ENCODE data around the gene USP34. TPM values are rescaled to one million over a fixed set of nuclear protein-coding genes. Genes with fewer than 3 reads are reported as not detected.
"Not testable (repeated sequence)": the region's sequence is repeated elsewhere in the genome, so short reads cannot be mapped to it uniquely, and the experiment has no call there.

Gene USP34
- total RNA-seq, 1 donor from 2014 or later, result 107 TPM

DNA sequence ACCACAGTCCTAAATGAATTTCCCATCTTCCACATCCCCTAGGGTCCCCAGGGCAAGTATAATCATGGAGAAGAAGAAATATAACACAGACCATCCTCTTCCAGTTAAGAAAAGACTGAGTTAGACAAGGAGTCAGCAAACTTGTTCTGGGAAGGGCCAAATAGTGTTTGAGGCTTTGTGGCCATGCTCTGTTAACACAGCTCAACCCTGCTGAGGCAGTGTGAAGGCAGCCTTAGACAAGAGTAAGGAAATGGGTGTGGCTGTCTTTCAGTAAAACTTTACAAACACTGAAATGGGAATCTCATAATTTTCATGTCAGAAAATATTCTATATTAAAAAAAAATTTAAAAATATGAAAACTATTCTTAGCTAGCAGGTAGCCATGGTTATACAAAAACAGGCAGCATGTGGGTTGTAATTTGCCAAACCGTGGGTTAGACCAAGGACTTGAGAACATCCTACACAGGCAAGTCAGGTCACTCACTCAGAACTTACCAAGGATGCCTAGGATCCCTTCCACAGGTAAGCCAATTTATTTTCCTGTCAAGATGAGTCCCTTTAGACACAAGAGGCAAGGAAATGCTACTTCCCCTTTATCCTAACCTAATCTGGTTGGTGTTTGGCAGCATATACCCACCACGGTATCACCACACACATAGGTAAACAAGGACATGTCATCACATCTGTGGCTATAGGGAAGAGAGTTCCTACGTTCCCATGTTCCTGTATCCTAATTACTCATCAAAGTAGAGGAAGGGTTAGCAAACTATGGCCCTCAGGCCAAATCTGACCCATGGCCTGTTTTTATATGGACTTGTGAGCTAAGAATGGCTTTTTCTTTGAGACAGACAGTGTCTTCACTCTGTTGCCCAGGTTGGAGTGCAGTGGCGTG is 277.0 kb downstream of the USP34 start:
- no peak for DNase-seq (ENCODE audit: low read depth)

- no peak for DNase-seq (ENCODE audit: low read depth)
Measured at GRCh38 chr2:61187085-61187484, 283.8 kb downstream of the USP34 start.

- DNase-seq (ENCODE audit: low read depth), result no peak
Measured at GRCh38 chr2:61185231-61185728, 285.6 kb downstream of the USP34 start.

DNA sequence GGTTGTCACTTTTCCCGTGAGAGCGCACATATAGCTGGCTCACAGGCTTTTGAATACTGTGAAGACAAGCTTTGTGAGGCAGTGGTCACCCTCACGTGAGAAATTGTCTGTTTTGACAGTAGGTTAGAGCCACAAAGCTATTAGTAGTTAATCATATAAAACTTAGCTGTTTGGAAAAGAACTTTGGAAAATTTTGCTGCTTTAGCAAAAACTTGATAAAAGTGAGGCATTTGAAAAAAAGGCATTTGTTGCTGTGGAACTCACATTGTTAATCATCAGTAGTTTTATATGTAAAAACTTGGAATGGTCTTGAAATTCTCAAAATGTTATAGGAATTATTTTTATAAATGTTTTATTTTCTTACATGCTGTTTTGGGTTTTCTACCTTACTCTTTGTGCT is 286.6 kb downstream of the USP34 start:
- DNase-seq (ENCODE audit: low read depth), result no peak

- DNase-seq (ENCODE audit: low read depth), result no peak
Measured at GRCh38 chr2:61183795-61184194, 287.1 kb downstream of the USP34 start.

DNA sequence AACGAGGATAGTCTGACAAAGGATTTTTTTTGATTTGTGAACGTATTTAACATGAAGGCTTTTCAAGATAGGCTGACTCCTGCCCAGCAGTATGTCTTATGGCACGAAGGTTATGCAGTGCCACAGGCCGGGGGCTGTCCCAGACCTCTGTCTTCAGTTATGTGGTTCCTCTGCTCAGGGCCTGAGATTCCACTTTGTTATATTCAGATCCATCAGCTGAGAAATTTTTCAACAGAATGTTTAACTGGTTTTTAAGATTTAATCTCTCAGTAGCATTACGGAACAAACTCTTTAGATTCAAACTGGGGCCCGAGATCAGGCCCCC is 288.9 kb downstream of the USP34 start:
- no peak for DNase-seq (ENCODE audit: low read depth)

DNA sequence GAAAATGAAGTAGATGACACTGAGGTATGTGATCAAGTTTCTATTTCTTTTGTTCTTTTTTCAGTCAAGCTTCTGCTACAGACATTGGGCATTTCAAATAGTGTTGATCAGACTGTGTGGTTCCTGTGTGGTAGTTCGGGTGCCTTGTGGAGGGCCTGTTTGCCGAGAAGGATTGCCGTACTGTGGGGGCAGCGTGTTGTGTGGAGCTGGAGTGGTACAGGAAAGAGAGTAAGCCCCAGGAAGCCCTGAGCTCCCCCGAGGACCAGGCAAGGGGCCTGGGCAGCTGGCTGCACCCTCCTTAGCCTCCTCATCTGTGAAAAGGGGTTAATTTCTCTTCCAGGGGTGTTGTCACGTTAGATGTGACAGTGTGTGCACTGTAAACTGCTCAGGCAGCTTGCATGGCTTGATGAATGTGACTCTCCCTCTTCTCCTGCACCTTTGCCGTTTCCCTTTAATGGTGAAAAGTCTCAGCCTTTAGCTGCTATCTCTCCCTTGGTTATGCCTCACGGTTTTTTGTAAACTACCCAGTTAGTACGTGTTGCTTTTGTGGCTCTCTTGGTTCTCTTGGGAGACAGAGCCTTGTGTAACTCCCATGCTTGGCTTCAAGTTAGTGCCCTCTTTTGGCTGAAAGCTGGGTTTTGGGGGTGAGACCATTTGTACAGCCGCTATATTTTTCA is 289.4 kb downstream of the USP34 start:
- no peak for DNase-seq (ENCODE audit: low read depth)

DNA sequence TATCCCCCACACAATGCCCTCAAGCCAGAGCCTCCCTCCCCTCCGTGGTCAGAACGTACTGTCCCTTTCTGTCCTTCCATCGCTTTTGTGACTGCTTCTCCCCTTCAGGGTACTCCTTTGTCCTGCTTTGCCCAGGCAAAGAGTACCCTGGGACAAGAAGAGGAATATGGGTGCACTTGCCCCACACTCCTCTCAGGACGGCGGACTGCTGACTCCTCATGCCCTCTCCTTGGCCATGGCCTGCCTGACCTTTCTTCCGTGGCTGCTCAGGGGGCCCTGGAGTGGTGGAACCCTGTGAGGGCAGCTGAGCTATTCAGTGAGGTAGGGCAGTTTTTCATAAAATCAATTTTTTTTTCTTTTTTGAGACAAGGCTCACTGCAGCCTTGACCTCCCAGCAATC is 290.2 kb downstream of the USP34 start:
- no peak for DNase-seq (ENCODE audit: low read depth)

DNA sequence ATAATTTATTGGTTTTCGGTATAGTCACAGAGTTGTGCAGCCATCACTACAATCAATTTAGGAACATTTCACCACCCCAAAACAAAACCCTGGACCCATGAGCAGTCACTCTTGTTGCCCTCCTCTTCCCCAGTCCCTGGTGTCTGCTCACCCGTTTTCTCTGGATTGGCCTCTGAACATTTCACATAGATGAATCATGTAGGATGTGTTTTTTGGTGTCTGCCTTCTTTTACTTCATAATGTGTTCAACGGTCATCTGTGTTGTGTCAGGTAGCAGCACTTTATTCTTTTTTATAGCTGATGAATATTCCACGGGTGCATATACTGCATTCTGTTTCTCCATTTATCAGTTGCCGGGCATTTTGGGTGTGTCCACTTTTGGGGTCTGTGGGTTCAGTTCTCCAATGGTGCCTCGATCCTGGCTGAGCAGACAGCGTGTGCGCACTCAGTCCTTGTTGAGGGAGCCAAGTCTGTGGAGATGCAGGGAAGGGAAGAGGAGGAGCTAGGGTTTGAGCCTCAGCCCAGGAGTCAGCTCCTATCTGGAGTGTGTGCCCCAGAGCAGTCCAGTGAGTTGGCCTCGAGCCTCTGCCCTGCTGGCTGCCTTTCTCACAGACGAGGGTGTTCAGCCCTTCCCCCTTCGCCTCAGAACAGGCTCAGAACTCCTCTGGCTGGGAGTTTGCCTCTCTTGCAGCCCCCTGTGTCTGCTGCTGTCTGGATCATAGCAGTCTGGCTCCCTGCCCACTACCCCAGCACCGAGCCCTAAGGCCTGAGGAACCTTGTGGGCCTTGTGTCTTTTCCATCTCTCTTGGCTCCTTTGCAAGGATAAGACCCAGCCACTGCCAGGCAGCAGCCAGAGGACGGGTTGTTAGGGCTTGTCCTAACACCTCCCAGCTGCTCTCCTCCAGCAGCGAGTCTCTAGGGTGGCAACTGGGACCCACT is 290.9 kb downstream of the USP34 start:
- peak; percentile 47 for DNase-seq (ENCODE audit: low read depth)

- peak; percentile 88 for DNase-seq (ENCODE audit: low read depth)
Measured at GRCh38 chr2:61178603-61179545, 292.0 kb downstream of the USP34 start.

DNA sequence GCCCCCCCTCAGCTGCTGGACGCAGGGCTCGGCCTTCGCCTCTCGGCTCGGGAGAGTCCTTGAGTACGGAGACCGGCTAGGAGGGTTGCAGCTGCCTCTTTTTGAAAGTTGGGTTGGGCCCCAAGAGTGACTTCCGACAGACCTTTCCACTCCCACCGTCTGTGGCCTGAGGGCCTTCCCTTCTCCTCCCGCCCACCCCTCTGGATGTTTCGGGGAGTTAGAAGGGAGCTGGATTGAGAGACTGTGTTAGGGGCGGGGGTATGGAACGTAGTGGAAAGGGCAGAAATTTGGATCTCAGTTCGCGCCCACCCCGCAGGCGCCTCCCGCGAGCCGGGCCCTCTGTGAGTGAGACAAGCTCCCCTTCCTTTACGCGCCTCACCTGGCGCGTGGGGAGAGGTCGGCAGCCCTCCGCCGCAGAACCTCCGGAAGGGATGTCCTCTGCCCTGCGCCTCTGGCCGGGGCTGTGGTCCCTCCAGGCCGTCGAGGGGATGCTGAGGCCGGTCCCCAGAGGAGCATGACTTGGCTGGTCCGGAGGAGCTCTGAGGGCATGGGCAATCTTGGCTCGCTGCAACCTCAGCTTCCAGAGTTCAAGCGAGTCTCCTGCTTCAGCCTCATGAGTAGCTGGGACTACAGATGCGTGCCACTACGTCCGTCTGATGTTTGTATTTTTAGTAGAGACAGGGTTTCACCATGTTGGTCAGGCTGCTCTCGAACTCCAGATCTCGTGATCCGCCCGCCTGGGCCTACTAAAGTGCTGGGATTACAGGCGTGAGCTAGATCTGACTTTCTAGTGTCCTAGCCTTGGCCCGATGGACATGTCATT is 292.9 kb downstream of the USP34 start:
- peak; percentile 57 for DNase-seq (ENCODE audit: low read depth)

DNA sequence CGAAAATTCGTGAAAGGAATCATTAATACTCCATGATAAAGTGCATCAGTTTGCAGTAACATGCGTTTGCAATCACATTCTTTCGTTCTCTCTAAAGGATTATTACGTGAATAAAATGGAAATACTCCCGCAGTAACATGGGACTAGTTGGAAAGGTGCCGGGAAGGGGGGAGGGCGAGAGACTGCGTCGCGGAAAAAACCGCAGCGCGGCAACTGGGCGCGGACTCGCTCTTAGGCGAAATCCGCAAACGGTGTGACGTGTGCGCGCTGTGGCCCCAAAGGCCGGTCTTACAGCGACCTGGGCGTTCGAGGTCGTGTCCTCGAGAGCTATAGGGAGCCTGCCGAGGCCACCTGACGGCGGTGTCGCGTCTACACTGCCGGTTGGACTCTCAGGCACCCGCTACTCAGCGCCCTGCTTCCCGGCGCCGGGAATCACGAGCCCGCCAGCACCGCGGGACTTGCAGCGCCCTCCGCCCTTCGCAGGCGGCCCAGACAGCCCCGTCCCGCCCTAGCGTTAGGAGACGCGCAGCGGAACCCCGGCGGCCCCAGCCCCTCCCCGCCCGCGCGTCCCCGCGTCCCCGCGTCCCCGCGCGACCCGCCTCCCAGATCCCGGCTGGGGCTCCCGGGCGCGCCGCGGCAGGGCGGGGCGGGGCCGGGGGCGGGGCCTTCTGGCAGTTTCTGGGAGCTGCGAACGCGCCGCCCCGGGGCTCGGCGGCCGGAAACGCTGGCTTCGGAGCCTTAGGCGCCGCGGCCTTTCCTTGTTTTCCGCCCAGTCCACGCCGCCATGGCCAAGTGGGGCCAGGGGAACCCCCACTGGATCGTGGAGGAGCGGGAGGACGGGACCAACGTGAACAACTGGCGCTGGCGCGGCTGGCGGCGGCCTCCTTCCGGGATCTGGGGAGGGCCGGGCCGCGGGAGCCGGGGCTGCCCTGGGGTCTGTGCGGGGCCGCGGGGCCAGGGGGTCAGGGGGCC is 293.8 kb downstream of the USP34 start:
- DNase-seq (ENCODE audit: low read depth), result peak; percentile 95

DNA sequence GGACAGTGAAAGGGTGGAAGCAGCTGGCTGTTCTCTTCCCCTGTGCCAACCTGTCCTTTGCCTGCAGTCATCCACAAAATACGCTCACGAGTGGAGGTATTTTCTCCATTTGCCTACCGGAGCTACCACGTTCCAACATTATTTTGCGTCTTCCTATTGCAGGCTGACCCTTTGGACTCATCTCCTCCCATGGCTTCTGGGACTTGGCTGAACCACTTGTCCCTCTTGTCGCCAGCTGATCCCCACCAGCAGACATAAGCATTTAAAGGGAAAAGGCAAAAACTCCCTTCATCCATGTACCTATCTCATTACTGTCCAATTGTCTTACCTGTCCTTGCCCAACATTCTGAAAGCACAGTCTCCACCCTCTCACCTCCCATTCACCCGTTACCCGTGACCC is 295.9 kb downstream of the USP34 start:
- no peak for DNase-seq (ENCODE audit: low read depth)

- no peak for DNase-seq (ENCODE audit: low read depth)
Measured at GRCh38 chr2:61173116-61173515, 297.8 kb downstream of the USP34 start.

DNA sequence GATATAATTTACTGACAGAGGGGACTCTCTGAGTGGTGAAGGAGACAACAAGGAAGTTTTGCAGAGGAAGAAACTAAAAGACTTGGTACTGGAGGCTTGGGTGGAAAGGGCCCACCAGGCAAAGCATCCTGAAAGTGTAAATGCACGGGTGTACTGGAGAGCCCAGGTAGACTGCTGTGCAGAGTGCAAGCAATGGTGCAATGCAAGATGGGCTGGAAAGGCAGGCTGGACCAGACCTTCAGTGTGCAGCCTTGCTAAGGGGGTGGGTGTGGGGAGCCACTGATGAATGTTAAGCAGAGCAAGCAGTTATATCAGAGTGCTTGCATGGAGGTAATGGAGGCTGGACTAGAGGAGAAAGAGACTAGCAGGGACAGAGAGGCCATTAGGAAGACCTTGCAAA is 298.2 kb downstream of the USP34 start:
- no peak for DNase-seq (ENCODE audit: low read depth)

GRCh38 chr2:61167579-61167978 is 303.3 kb downstream of the USP34 start:
- no peak for DNase-seq (ENCODE audit: low read depth)

- peak; percentile 53 for DNase-seq (ENCODE audit: low read depth)
Measured at GRCh38 chr2:61165946-61166345, 304.9 kb downstream of the USP34 start.

DNA sequence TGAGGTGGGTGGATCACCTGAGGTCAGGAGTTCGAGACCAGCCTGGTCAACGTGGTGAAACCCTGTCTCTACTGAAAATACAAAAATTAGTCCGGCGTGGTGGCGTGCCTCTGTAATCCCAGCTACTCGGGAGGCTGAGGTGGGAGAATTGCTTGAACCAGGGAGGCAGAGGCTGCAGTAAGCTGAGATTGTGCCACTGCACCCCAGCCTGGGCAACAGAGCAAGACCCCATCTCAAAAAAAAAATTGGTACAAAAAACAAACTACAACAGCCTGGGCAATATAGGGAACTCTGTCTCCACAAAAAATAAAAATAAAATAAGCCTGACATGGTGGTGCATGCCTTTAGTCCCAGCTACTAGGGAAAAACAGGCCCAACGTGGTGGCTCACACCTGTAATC is 305.8 kb downstream of the USP34 start:
- DNase-seq (ENCODE audit: low read depth), result not testable (repeated sequence)
